Measurements from ENCODE around the gene LGALS3.

LGALS3 gene

DNA sequence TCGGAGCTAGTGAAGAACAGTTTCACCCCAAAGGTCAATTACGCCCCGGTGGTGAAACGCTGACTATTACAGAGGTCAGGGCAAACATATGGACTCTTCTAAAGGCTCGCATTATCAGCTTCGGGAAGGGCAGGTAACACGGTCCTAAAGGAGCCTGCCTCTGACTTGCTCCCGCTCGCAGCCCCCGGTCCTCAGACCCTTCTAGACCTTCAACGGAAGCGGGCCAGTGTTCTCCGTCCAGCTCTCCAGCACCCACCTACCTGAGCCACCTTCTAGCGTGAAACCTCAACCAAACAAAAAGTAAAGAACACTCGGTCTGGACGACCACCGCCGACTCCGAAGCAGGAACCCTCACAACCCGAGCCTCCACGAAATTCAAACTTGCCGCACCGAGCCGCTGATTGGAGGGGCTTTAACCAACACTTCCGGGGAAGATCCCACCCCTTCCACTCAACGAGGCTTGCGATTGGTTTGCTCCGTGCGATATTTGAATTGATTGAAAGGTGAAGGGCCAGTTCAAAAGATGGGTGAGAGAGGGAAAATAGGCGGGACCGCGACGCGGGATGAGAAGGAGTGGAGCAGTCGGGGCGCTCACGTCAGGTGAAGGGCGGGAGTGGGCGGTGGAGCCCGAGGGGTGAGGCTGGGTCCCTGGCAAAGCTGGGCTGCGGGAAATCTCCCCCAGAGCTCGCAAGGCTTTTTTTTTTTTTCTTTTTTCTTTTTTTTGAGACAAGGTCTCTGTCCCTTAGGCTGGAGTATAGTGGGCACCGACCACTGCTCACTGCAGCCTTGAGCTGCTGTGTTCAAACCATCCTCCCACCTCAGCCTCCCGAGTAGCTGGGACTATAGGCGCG, 62.4 kb downstream of the LGALS3 start, which contains the start of gene DLGAP5:
Gene DLGAP5, minus strand, starts transcription at position 383 of the 851 bp plus-strand sequence. CDS start 2,406 bp downstream, outside the sequence.
- peak; percentile 90 for DNase-seq (ENCODE audit: low read depth)

DNA sequence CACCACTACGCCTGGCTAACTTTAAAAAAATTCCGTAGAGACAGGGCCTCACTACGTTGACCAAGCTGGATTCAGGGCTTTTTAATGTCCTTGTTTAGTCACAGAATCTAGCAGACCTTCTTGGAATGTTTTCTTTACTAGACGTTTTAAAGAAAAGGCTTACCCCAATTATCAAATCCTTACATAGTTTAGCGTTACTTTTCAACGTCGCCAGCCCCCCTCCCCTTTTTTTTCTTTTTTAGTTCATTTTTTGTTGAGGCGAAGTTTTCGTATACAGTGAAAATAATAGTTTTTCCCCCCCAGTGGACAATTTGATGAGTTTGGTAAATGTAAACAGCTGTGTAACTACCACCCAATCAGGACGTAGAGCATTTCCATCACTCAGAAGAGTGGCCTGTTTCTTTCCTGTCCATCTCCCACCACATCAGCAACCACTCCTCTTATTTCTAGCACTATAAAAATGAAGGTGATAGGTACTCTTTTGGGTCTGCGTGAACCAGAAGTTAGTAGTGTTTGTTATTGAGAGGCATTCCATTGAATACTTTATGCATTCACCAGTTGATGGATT, 63.1 kb downstream of the LGALS3 start:
- no peak for DNase-seq (ENCODE audit: low read depth)

DNA sequence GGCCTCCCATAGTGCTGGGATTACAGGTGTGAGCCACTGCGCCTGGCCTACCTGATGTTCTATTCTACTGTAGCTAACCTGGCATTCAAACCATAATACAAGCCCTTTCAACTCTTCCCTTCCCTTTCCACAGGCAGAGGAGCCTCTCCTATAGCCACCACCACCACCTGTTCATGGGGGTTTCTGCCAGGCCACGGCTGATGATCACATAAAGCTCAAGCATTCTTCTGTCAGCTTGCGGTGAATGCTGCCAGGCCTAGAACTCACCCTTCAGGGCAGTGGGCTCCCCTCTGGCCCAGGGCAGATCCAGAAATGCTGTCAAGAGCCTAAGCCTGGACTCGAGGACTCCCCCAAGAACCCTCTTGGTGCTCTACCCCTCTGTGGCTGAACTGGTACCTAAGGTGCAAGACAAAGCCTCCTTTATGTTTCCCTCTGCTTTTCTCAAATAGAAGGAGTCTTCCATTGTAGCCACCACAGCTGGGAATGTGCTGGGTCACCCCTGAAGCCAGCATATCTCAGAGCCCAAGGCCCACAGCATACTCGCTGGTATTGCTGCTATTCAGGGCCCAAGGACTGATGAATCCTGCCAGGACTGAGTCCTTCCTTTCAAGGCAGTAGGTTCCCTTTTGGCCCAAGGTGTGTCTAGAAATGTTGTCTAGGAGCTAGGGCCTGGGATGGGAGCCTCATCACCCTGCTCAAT, 65.8 kb downstream of the LGALS3 start:
- DNase-seq (ENCODE audit: low read depth) = no peak

Data from fibroblast of the conjunctiva (primary cell).